NB4 (cell line): ENCODE data around the gene TPRA1.

Experiments used
- POLR2A ChIP-seq: IDR thresholded peaks from 2 replicates; pipeline ENCODE4 v1.6.1; 2011; ENCODE audit warnings: mild to moderate bottlenecking; ENCODE audit not compliant: insufficient read length; ENCODE audit errors: extremely low read depth
- TF ChIP-seq, protein P1 (sequence below): IDR thresholded peaks from one replicate; pipeline ENCODE4 v1.5.1; 2012; ENCODE audit warnings: low read depth, low read length
- TF ChIP-seq, protein P2 (sequence below): IDR thresholded peaks from 2 replicates; pipeline ENCODE4 v1.6.1; 2011; ENCODE audit warnings: low read depth, low read length

DNA sequence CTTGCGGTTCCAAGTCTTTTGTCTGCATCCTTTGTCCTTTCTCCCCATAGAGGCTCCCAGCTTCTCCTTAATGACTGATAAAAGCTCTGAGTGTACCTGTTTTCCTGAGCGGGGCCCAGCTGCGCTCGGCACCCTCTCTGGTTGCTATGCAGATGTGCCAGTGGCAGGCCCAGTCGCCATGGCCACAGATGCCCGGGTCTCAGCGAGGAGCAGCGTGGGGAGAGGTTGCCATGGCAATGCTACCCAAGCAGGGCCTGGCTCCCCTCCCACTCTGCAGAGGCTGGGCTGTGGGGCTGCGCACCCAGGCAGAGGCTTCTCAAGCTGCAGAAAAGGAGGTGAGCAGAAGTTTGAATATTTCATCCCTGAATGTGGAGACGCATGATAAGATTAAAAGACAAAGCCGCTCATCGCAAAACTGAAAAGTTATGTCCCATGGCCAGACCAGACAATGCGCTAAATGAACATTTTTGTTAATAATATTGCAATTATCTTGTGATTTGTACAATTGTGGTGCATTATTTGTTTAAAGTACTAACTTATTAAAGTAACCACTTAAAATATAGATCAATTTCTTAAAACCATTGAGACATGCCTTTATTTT is 66.1 kb downstream of the TPRA1 start:
- TF ChIP-seq, protein P1, sequence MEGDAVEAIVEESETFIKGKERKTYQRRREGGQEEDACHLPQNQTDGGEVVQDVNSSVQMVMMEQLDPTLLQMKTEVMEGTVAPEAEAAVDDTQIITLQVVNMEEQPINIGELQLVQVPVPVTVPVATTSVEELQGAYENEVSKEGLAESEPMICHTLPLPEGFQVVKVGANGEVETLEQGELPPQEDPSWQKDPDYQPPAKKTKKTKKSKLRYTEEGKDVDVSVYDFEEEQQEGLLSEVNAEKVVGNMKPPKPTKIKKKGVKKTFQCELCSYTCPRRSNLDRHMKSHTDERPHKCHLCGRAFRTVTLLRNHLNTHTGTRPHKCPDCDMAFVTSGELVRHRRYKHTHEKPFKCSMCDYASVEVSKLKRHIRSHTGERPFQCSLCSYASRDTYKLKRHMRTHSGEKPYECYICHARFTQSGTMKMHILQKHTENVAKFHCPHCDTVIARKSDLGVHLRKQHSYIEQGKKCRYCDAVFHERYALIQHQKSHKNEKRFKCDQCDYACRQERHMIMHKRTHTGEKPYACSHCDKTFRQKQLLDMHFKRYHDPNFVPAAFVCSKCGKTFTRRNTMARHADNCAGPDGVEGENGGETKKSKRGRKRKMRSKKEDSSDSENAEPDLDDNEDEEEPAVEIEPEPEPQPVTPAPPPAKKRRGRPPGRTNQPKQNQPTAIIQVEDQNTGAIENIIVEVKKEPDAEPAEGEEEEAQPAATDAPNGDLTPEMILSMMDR = no peak
- TF ChIP-seq POLR2A = no peak
- TF ChIP-seq, protein P2, sequence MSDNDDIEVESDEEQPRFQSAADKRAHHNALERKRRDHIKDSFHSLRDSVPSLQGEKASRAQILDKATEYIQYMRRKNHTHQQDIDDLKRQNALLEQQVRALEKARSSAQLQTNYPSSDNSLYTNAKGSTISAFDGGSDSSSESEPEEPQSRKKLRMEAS = no peak
